ENCODE results near the gene PDZD2. TPM values are rescaled to one million over a fixed set of nuclear protein-coding genes. Genes with fewer than 3 reads are reported as not detected.

PDZD2 gene
- polyA plus RNA-seq, 3 donors: 0.10 TPM; not detected in 2

DNA sequence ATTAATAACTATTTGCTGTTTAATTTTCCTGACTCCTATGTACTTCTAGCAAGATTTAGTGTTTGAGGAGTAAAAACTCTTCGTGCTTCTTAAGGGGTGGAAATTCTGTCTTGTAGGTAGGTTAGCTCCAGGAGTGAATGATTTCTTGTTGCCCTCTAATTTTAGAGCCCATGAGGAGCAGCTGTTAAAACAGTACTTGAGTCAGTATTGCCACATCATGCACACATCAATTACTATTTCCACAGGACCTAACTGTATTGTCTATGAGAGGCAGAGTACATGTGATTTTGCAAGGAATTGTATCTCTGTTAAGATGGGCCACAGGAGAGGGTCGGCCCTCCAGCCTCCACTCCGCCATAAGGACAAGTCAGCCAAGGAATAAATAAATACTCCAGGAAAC is 91.2 kb downstream of the PDZD2 start:
- H3K9me3 ChIP-seq (replicated peaks in 1 of 2; ENCODE audit: control insufficient read depth in 1 of 2, insufficient read depth in 1 of 2, low read length in 2 of 2): no peaks in the 10 kb centered on the region
- Mint-ChIP-seq H3K27me3 (ENCODE audit: low read depth in 3 of 3) (no peaks in the 10 kb centered on the region), H3K27ac (no peak overlapping the region), H3K4me1 (no peaks in the 10 kb centered on the region), H3K36me3 (no peaks in the 10 kb centered on the region), H3K9me3 (peaks cover 0 to 3% (median 1%) of the 10 kb centered on the region in 7 donors), H3K4me3 (no peak overlapping the region)
- no peak overlapping the region for H2AFZ ChIP-seq (ENCODE audit: insufficient read depth, low read depth, low read length, poor library complexity, severe bottlenecking)
- H3K4me3 ChIP-seq (replicated peaks in 1 of 3; ENCODE audit: low read depth in 2 of 3, low read length in 3 of 3): no peak overlapping the region
- no CpG with 5 or more reads among the region's 3 CpGs for WGBS (ENCODE audit: insufficient coverage)
- H3K27me3 ChIP-seq (ENCODE audit: control insufficient read depth in 2 of 2, insufficient read depth in 2 of 2, low read length in 2 of 2): no peaks in the 10 kb centered on the region
- H3K79me2 ChIP-seq (ENCODE audit: insufficient read depth, low read length): no peaks in the 10 kb centered on the region
- H3K27ac ChIP-seq (ENCODE audit: low read depth in 1 of 2, low read length in 2 of 2): no peak overlapping the region
- intact Hi-C loops (cut with micrococcal nuclease): no loop called here
- no peak for DNase-seq
- no peak overlapping the region for H3K9ac ChIP-seq (ENCODE audit: insufficient read depth, low read length, poor library complexity, severe bottlenecking)
- no peaks in the 10 kb centered on the region for H4K20me1 ChIP-seq (ENCODE audit: insufficient read depth, low read length)
- TF ChIP-seq, protein P1, sequence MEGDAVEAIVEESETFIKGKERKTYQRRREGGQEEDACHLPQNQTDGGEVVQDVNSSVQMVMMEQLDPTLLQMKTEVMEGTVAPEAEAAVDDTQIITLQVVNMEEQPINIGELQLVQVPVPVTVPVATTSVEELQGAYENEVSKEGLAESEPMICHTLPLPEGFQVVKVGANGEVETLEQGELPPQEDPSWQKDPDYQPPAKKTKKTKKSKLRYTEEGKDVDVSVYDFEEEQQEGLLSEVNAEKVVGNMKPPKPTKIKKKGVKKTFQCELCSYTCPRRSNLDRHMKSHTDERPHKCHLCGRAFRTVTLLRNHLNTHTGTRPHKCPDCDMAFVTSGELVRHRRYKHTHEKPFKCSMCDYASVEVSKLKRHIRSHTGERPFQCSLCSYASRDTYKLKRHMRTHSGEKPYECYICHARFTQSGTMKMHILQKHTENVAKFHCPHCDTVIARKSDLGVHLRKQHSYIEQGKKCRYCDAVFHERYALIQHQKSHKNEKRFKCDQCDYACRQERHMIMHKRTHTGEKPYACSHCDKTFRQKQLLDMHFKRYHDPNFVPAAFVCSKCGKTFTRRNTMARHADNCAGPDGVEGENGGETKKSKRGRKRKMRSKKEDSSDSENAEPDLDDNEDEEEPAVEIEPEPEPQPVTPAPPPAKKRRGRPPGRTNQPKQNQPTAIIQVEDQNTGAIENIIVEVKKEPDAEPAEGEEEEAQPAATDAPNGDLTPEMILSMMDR (IDR thresholded peaks at IDR 0.05): no peak
- H3K4me1 ChIP-seq (ENCODE audit: control insufficient read depth in 1 of 2, insufficient read depth in 2 of 2, low read length in 2 of 2): no peaks in the 10 kb centered on the region
- H3K4me2 ChIP-seq (replicated peaks; ENCODE audit: extremely low read depth, low read length, poor library complexity, severe bottlenecking): no peak overlapping the region
- no peaks in the 10 kb centered on the region for H3K36me3 ChIP-seq (replicated peaks in 1 of 2; ENCODE audit: control insufficient read depth in 1 of 2, insufficient read depth in 2 of 2, low read length in 2 of 2)

DNA sequence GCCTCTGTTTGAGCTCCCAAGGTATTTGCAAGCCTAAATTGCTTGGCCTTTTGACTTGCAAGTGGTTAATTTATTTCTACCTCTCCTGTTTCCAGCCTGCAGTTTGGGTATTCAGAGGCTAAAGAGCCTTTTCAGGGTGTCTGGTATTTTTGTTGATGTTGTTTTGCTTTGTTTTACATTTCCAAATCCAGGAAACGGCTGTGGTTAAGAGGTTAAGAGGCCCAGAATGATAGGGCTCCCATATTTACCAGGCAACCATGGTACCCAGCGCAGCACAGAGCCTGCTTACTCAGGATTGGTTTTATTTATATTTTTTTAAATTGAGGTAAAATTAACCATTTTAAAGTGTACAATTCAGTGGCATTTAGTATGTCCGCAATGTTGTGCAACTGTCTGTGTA is 92.1 kb downstream of the PDZD2 start:
- no peak for DNase-seq
- H3K27ac ChIP-seq (ENCODE audit: low read depth in 1 of 2, low read length in 2 of 2): no peak overlapping the region

More for the DNA sequence above, 92.1 kb downstream of the PDZD2 start:
- H2AFZ ChIP-seq (ENCODE audit: insufficient read depth, low read depth, low read length, poor library complexity, severe bottlenecking): no peak overlapping the region
- no peaks in the 10 kb centered on the region for H3K9me3 ChIP-seq (replicated peaks in 1 of 2; ENCODE audit: control insufficient read depth in 1 of 2, insufficient read depth in 1 of 2, low read length in 2 of 2)
- peaks cover 0 to 4% (median 0%) of the 10 kb centered on the region in 7 donors for H3K9me3 Mint-ChIP-seq
- no peak overlapping the region for H3K9ac ChIP-seq (ENCODE audit: insufficient read depth, low read length, poor library complexity, severe bottlenecking)
- H4K20me1 ChIP-seq (ENCODE audit: insufficient read depth, low read length): no peaks in the 10 kb centered on the region
- TF ChIP-seq, protein P1 (IDR thresholded peaks at IDR 0.05): no peak
- no peak overlapping the region for H3K4me2 ChIP-seq (replicated peaks; ENCODE audit: extremely low read depth, low read length, poor library complexity, severe bottlenecking)
- no peaks in the 10 kb centered on the region for H3K36me3 ChIP-seq (replicated peaks in 1 of 2; ENCODE audit: control insufficient read depth in 1 of 2, insufficient read depth in 2 of 2, low read length in 2 of 2)
- no peaks in the 10 kb centered on the region for H3K36me3 Mint-ChIP-seq
- no peak overlapping the region for H3K4me3 Mint-ChIP-seq
- H3K4me1 ChIP-seq (ENCODE audit: control insufficient read depth in 1 of 2, insufficient read depth in 2 of 2, low read length in 2 of 2): no peaks in the 10 kb centered on the region
- no peaks in the 10 kb centered on the region for H3K4me1 Mint-ChIP-seq
- WGBS (ENCODE audit: insufficient coverage): no CpG with 5 or more reads among the region's 3 CpGs
- no peak overlapping the region for H3K4me3 ChIP-seq (replicated peaks in 1 of 3; ENCODE audit: low read depth in 2 of 3, low read length in 3 of 3)
- H3K27me3 Mint-ChIP-seq (ENCODE audit: low read depth in 3 of 3): peaks cover 0 to 2% (median 0%) of the 10 kb centered on the region in 3 donors
- no peak overlapping the region for H3K27ac Mint-ChIP-seq
- intact Hi-C loops (cut with micrococcal nuclease): no loop called here
- no peaks in the 10 kb centered on the region for H3K27me3 ChIP-seq (ENCODE audit: control insufficient read depth in 2 of 2, insufficient read depth in 2 of 2, low read length in 2 of 2)
- H3K79me2 ChIP-seq (ENCODE audit: insufficient read depth, low read length): no peaks in the 10 kb centered on the region

Measured in CD14-positive monocyte (primary cell).